ENCODE data around the gene AP2A2. TPM values are rescaled to one million over a fixed set of nuclear protein-coding genes. Genes with fewer than 3 reads are reported as not detected.

AP2A2 gene
- total RNA-seq, 1 experiment from 2014 or later: 47.1 TPM

- TF ChIP-seq ZNF532 (CRISPR knock-in tag; IDR thresholded peaks at IDR 0.05; ENCODE audit: borderline replicate concordance) (no peak), MAX (CRISPR knock-in tag; IDR thresholded peaks at IDR 0.05) (no peak), ZNF512 (CRISPR knock-in tag; IDR thresholded peaks at IDR 0.05; ENCODE audit: borderline replicate concordance) (no peak), PRDM15 (CRISPR knock-in tag; IDR thresholded peaks at IDR 0.05) (no peak), ZNF425 (CRISPR knock-in tag; conservative IDR thresholded peaks at IDR 0.05) (no peak), NFATC4 (CRISPR knock-in tag; IDR thresholded peaks at IDR 0.05) (no peak), CREM (CRISPR knock-in tag; IDR thresholded peaks at IDR 0.05) (no peak), ELF4 (CRISPR knock-in tag; IDR thresholded peaks at IDR 0.05; ENCODE audit: low read depth) (no peak), ATF3 (CRISPR knock-in tag; conservative IDR thresholded peaks at IDR 0.05) (no peak)
These were observed 58.9 kb downstream of the AP2A2 start (continued) for GRCh38 chr11:984546-984945.

GRCh38 chr11:985406-985805, 59.7 kb downstream of the AP2A2 start:
- no peak overlapping the region for H3K27ac Mint-ChIP-seq
- ChIA-PET CTCF (no interaction called here), POLR2A (no interaction called here)
- ATAC-seq: no peak
- H3K9me3 Mint-ChIP-seq: no peaks in the 10 kb centered on the region
- H3K4me1 Mint-ChIP-seq: no peaks in the 10 kb centered on the region
- peaks cover 52% of the 10 kb centered on the region for H3K36me3 Mint-ChIP-seq
- no peak for DNase-seq (ENCODE audit: low spot score)
- H3K4me3 Mint-ChIP-seq: no peak overlapping the region
- H3K27me3 Mint-ChIP-seq (ENCODE audit: low read depth): no peaks in the 10 kb centered on the region
- TF ChIP-seq PRRX2 (CRISPR knock-in tag; IDR thresholded peaks at IDR 0.05): no peak
- no peak for TF ChIP-seq CBFB (CRISPR knock-in tag; IDR thresholded peaks at IDR 0.05; ENCODE audit: low read depth)
- no peak for TF ChIP-seq ZNF532 (CRISPR knock-in tag; IDR thresholded peaks at IDR 0.05; ENCODE audit: borderline replicate concordance)
- no peak for TF ChIP-seq JAZF1 (CRISPR knock-in tag; IDR thresholded peaks at IDR 0.05)
- TF ChIP-seq ELF4 (CRISPR knock-in tag; IDR thresholded peaks at IDR 0.05; ENCODE audit: low read depth): no peak
- TF ChIP-seq USF2 (CRISPR knock-in tag; IDR thresholded peaks at IDR 0.05): no peak
- TF ChIP-seq USF1 (CRISPR knock-in tag; IDR thresholded peaks at IDR 0.05): no peak

All from WTC11 (cell line).